GM20000 (cell line): ENCODE data around the gene CBLB.

Source experiments
- DNase-seq: peaks from one replicate; pipeline ENCODE4 v3.0.0; 2012; ENCODE audit warnings: low spot score
- CTCF ChIP-seq: IDR thresholded peaks from 2 replicates; pipeline ENCODE4 v1.5.1; 2012; ENCODE audit warnings: mild to moderate bottlenecking, control low read depth; ENCODE audit errors: extremely low read depth, missing control alignments

Gene CBLB

GRCh38 chr3:105888621-105889579 lies 20.1 kb upstream of the CBLB start:
- no peak for TF ChIP-seq CTCF
- no peak for DNase-seq

- TF ChIP-seq CTCF = no peak
- DNase-seq = no peak
Observed at GRCh38 chr3:105885256-105885655, 16.4 kb upstream of the CBLB start.

GRCh38 chr3:105883798-105884377 lies 15.1 kb upstream of the CBLB start:
- no peak for TF ChIP-seq CTCF
- no peak for DNase-seq

GRCh38 chr3:105880681-105881290 lies 12.0 kb upstream of the CBLB start:
- TF ChIP-seq CTCF = no peak
- no peak for DNase-seq

GRCh38 chr3:105878061-105878460 lies 9.2 kb upstream of the CBLB start:
- no peak for TF ChIP-seq CTCF
- DNase-seq = no peak

GRCh38 chr3:105877336-105877910 lies 8.6 kb upstream of the CBLB start:
- no peak for TF ChIP-seq CTCF

More at GRCh38 chr3:105877336-105877910, 8.6 kb upstream of the CBLB start:
- no peak for DNase-seq
